Keratinocyte (primary cell): ENCODE data around the gene B3GNT3. TPM values are rescaled to one million over a fixed set of nuclear protein-coding genes. Genes with fewer than 3 reads are reported as not detected.
A peak's percentile ranks its signal among the peaks of the same experiment; 100 is the strongest.
"Not testable (repeated sequence)": the region's sequence is repeated elsewhere in the genome, so short reads cannot be mapped to it uniquely, and the experiment has no call there.

Experiments
- DNase-seq: peaks from one replicate; pipeline ENCODE4 v3.0.0-alpha.2; 2011; ENCODE audit warnings: low read depth, missing footprints, low spot score
- FAIRE-seq: peaks from 2 replicates; lab custom pipeline; 2011; peaks lifted over from hg19 to GRCh38; lab: Jason Lieb, UNC
- H2AFZ ChIP-seq: 2 replicates; pipeline ENCODE4 v1.6.0; 2012; ENCODE audit warnings: low read length, control low read depth, inconsistent platforms; ENCODE audit not compliant: control insufficient read depth
- H3K27ac ChIP-seq: 2 replicates; pipeline ENCODE4 v1.5.1; 2011; ENCODE audit warnings: low read length; ENCODE audit not compliant: control insufficient read depth, insufficient read depth
- H3K27me3 ChIP-seq: 3 replicates; pipeline ENCODE4 v1.6.0; 2011; ENCODE audit warnings: low read length; ENCODE audit not compliant: control insufficient read depth, insufficient read depth; ENCODE audit errors: extremely low read depth
- H3K36me3 ChIP-seq, 2 experiments: 2 replicates in 1 of 2; 3 replicates in 1 of 2; pipeline ENCODE4 v1.5.1; 2011; ENCODE audit warnings: low read length in 2 of 2, mild to moderate bottlenecking in 1 of 2; ENCODE audit not compliant: control insufficient read depth in 2 of 2, insufficient read depth in 2 of 2; ENCODE audit errors: extremely low read depth in 1 of 2
- H3K4me1 ChIP-seq: 3 replicates; pipeline ENCODE4 v1.5.1; 2011; ENCODE audit warnings: low read length; ENCODE audit not compliant: control insufficient read depth, insufficient read depth; ENCODE audit errors: extremely low read depth
- H3K4me2 ChIP-seq: 3 replicates; pipeline ENCODE4 v1.6.0; 2011; ENCODE audit warnings: low read depth, low read length; ENCODE audit not compliant: control insufficient read depth, insufficient read depth; ENCODE audit errors: extremely low read depth
- H3K4me3 ChIP-seq, 3 experiments: fragments of 200-600 bp in 1 of 3; sonication (generic) in 1 of 3; 2 replicates in 2 of 3; 3 replicates in 1 of 3; pipeline ENCODE4 v1.5.1; 2011 to 2016; ENCODE audit warnings: low read length in 3 of 3, mild to moderate bottlenecking in 3 of 3, control low read depth in 2 of 3, inconsistent platforms in 1 of 3, low read depth in 1 of 3, mixed read lengths in 1 of 3, mixed run types in 1 of 3, moderate library complexity in 1 of 3; ENCODE audit not compliant: control insufficient read depth in 2 of 3, insufficient read depth in 2 of 3; ENCODE audit errors: extremely low read depth in 1 of 3
- H3K79me2 ChIP-seq: 2 replicates; pipeline ENCODE4 v1.6.0; 2012; ENCODE audit warnings: low read length; ENCODE audit not compliant: control insufficient read depth, insufficient read depth
- H3K9ac ChIP-seq: 3 replicates; pipeline ENCODE4 v1.6.0; 2011; ENCODE audit warnings: low read length; ENCODE audit not compliant: control insufficient read depth, insufficient read depth; ENCODE audit errors: extremely low read depth
- H3K9me1 ChIP-seq: 3 replicates; pipeline ENCODE4 v1.6.0; 2011; ENCODE audit warnings: low read length; ENCODE audit not compliant: control insufficient read depth, insufficient read depth; ENCODE audit errors: extremely low read depth
- H3K9me3 ChIP-seq: 2 replicates; pipeline ENCODE4 v1.5.1; 2012; ENCODE audit warnings: low read depth, low read length; ENCODE audit not compliant: control insufficient read depth
- H4K20me1 ChIP-seq: 3 replicates; pipeline ENCODE4 v1.6.0; 2011; ENCODE audit warnings: low read length; ENCODE audit not compliant: control insufficient read depth, insufficient read depth; ENCODE audit errors: extremely low read depth
- EZH2 ChIP-seq: IDR thresholded peaks from one replicate; pipeline ENCODE4 v1.6.1; 2012; ENCODE audit warnings: inconsistent platforms, mild to moderate bottlenecking, low read length, moderate library complexity
- dilution Hi-C: fragments of 300-500 bp; cut with MboI; formaldehyde crosslinking; loops from one replicate; pipeline ENCODE4 v1.7.0; 2020; ENCODE audit warnings: low sequenced_read_pairs; ENCODE audit not compliant: extremely low pct_ligation_motif_present
- polyA plus RNA-seq, 5 experiments: library from polyadenylated mRNA; depleted of rRNA in 3 of 5; stranded (reverse) in 3 of 5; stranded (forward) in 1 of 5; unstranded in 1 of 5; fragments of >200 nt; gene quantifications; 1 replicate in 1 of 5; 2 replicates in 3 of 5; 3 replicates in 1 of 5; pipeline versions ENCODE4 v1.2.1 to v1.2.3, GENCODE V29; 2011 to 2012; ENCODE audit warnings: missing spikeins in 2 of 5, low read depth in 1 of 5, low replicate concordance in 1 of 5
- TF ChIP-seq, protein P1 (sequence below), 3 experiments: IDR thresholded peaks in 1 of 3; conservative IDR thresholded peaks in 1 of 3; optimal IDR thresholded peaks in 1 of 3; 2 replicates in 2 of 3; 3 replicates in 1 of 3; pipeline versions ENCODE3 to v1.5.1; 2011; ENCODE audit warnings: low read length in 3 of 3, mild to moderate bottlenecking in 3 of 3, moderate library complexity in 2 of 3, control low read depth in 1 of 3, inconsistent platforms in 1 of 3; ENCODE audit not compliant: insufficient read depth in 2 of 3; ENCODE audit errors: extremely low read depth in 1 of 3

B3GNT3 gene
- polyA plus RNA-seq, 1 donor (not counting 4 experiments of a cell fraction or from before 2014, with no cell fraction given), result 4.4 TPM

DNA sequence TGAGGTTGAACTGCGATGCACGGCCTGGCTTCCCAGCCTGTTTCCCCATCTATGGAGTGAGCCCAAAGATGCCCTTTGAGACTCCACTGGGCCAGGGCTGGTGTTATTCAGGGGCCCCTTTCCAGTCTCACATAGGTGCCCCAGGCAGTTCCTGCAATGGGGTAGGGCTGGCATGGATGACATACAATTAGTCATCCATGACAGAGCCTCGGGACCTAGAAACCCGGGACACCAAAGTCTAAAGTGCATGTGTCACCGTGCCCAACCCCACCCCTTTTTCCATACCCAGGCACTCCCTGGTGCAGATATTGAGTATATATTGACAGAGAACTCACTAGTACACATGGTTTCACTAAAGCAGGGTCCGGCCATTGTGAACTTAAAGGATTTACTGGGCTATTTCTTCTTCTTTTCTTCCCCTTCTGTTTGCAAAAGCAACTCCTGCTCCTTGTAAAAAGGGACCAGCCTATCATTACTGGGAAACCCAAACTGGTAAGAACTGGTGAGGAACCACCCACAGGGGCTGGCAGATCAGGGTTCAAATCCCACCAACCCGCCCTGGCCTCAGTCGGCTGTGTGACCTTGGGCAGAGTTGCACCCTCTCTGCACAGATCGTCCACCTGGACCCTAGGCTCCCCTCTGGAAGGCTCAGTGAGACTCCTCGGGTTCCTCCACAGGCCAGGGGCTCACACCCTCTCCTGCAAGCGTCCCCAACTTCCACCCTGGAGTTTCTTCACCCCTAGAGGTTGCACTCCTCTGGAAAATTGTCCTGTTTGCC is 2.7 kb downstream of the B3GNT3 start:
- peak overlapping the region in 2 of 3 experiments; percentile 6 to 49 for H3K4me3 ChIP-seq

DNA sequence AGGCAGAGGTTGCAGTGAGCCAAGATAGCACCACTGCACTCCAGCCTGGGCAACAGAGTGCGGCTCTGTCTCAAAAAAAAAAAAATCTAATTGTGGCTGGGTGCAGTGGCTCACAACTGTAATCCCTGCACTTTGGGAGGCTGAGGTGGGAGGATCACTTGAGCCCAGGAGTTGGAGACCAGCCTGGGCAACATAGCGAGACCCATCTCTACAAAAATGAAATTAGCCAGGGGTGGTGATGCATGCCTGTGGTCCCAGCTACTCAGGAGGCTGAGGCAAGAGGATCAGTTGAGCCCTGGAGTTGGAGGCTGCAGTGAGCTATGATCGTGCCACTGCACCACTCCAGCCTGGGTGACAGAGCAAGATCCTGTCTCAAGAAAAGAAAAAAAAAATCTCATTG is 3.7 kb downstream of the B3GNT3 start:
- DNase-seq, H4K20me1 ChIP-seq, H3K27ac ChIP-seq, H3K9ac ChIP-seq, H3K27me3 ChIP-seq, H3K79me2 ChIP-seq, H3K9me1 ChIP-seq, H3K9me3 ChIP-seq, H2AFZ ChIP-seq, dilution Hi-C loops, FAIRE-seq, H3K4me2 ChIP-seq, H3K36me3 ChIP-seq, H3K4me3 ChIP-seq: not testable (repeated sequence)
- H3K4me1 ChIP-seq, result peaks cover 36% of the 10 kb centered on the region

More for the DNA sequence above, 2.7 kb downstream of the B3GNT3 start:
- Histone ChIP-seq H3K27ac (peak overlapping the region; percentile 63), H3K9me3 (no peaks in the 10 kb centered on the region), H2AFZ (no peak overlapping the region), H3K4me1 (peaks cover 36% of the 10 kb centered on the region), H3K27me3 (no peaks in the 10 kb centered on the region), H3K36me3 (no peaks in the 10 kb centered on the region), H3K9me1 (no peaks in the 10 kb centered on the region), H3K9ac (peak overlapping the region; percentile 57), H3K4me2 (peak overlapping the region; percentile 71), H3K79me2 (peaks cover 2% of the 10 kb centered on the region), H4K20me1 (no peaks in the 10 kb centered on the region)
- TF ChIP-seq, protein P1, sequence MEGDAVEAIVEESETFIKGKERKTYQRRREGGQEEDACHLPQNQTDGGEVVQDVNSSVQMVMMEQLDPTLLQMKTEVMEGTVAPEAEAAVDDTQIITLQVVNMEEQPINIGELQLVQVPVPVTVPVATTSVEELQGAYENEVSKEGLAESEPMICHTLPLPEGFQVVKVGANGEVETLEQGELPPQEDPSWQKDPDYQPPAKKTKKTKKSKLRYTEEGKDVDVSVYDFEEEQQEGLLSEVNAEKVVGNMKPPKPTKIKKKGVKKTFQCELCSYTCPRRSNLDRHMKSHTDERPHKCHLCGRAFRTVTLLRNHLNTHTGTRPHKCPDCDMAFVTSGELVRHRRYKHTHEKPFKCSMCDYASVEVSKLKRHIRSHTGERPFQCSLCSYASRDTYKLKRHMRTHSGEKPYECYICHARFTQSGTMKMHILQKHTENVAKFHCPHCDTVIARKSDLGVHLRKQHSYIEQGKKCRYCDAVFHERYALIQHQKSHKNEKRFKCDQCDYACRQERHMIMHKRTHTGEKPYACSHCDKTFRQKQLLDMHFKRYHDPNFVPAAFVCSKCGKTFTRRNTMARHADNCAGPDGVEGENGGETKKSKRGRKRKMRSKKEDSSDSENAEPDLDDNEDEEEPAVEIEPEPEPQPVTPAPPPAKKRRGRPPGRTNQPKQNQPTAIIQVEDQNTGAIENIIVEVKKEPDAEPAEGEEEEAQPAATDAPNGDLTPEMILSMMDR (optimal IDR thresholded peaks at IDR 0.05 in 1 of 3, IDR thresholded peaks at IDR 0.05 in 1 of 3, conservative IDR thresholded peaks at IDR 0.05 in 1 of 3; ENCODE audit: extremely low read depth in 1 of 3, insufficient read depth in 2 of 3, low read length in 3 of 3), result no peak
- TF ChIP-seq EZH2, result no peak
- DNase-seq, result peak; percentile 80
- FAIRE-seq, result peak; percentile 85
- dilution Hi-C loops, result no loop called here
